PC-9 (cell line): ENCODE data around the gene NF1. TPM values are rescaled to one million over a fixed set of nuclear protein-coding genes. Genes with fewer than 3 reads are reported as not detected.

Experiments used
- BruUV-seq: library from RNA; stranded (reverse); fragments of 400-500 nt; replicated peaks from 2 replicates; lab custom pipeline; 2021; lab: Mats Ljungman, UMichigan
- CTCF ChIA-PET: fragments of 300-600 bp; sonication (Branson Sonifier 250); formaldehyde crosslinking; loops from one replicate; lab custom pipeline; 2022; ENCODE audit warnings: antibody characterized with exemption; lab: Charles Lee
- POLR2A ChIA-PET: fragments of 300-600 bp; sonication (Branson Sonifier 250); formaldehyde crosslinking; loops from one replicate; lab custom pipeline; 2022; ENCODE audit warnings: antibody characterized with exemption; ENCODE audit not compliant: unreplicated experiment; lab: Charles Lee
- DNase-seq, 2 experiments: peaks; one replicate each; pipeline versions ENCODE4 v3.0.0 to v3.0.0-alpha.2; 2015 to 2022; ENCODE audit warnings: mixed read lengths in 1 of 2
- H2AFZ ChIP-seq: fragments of 200-600 bp; sonication (generic); 2 replicates; pipeline ENCODE4 v1.8.1; 2017; ENCODE audit warnings: antibody characterized with exemption
- H3F3A ChIP-seq: fragments of 200-600 bp; sonication (generic); 2 replicates; pipeline ENCODE4 v1.8.1; 2017; ENCODE audit warnings: antibody characterized with exemption, mild to moderate bottlenecking, low read depth; ENCODE audit not compliant: insufficient read depth
- H3K27ac ChIP-seq: fragments of 200-600 bp; sonication (generic); 2 replicates; pipeline ENCODE4 v1.6.1; 2016; ENCODE audit warnings: mixed run types
- H3K27me3 ChIP-seq: fragments of 200-600 bp; sonication (generic); 2 replicates; pipeline ENCODE4 v1.6.1; 2016; ENCODE audit warnings: low read depth, mixed run types; ENCODE audit not compliant: insufficient read depth
- H3K36me3 ChIP-seq: fragments of 200-600 bp; sonication (generic); 2 replicates; pipeline ENCODE4 v1.6.1; 2016; ENCODE audit warnings: low read depth, mixed run types
- H3K4me1 ChIP-seq: fragments of 200-600 bp; sonication (generic); replicated peaks from 2 replicates; pipeline ENCODE4 v1.6.1; 2016; ENCODE audit warnings: mixed run types; ENCODE audit not compliant: insufficient read depth
- H3K4me2 ChIP-seq: fragments of 200-600 bp; sonication (generic); 2 replicates; pipeline ENCODE4 v1.6.1; 2017; ENCODE audit warnings: mixed run types
- H3K4me3 ChIP-seq: fragments of 200-600 bp; sonication (generic); 2 replicates; pipeline ENCODE4 v1.6.1; 2016; ENCODE audit warnings: mixed run types
- H3K79me2 ChIP-seq: fragments of 200-600 bp; sonication (generic); 2 replicates; pipeline ENCODE4 v1.6.1; 2017; ENCODE audit warnings: low read depth, mixed run types
- H3K9me2 ChIP-seq: fragments of 200-600 bp; sonication (generic); 2 replicates; pipeline ENCODE4 v1.8.1; 2017; ENCODE audit warnings: mild to moderate bottlenecking; ENCODE audit not compliant: insufficient read depth
- H3K9me3 ChIP-seq: fragments of 200-600 bp; sonication (generic); 2 replicates; pipeline ENCODE4 v1.8.1; 2016; ENCODE audit warnings: low read depth; ENCODE audit not compliant: insufficient read depth
- H4K20me1 ChIP-seq: fragments of 200-600 bp; sonication (generic); 2 replicates; pipeline ENCODE4 v1.8.1; 2017; ENCODE audit not compliant: insufficient read depth
- CTCF ChIP-seq: fragments of 200-600 bp; sonication (generic); conservative IDR thresholded peaks from 2 replicates; pipeline ENCODE4 v1.6.1; 2017; ENCODE audit warnings: mixed run types, antibody characterized with exemption, mild to moderate bottlenecking, moderate library complexity
- EZH2 ChIP-seq: fragments of 200-600 bp; sonication (generic); IDR thresholded peaks from 2 replicates; pipeline ENCODE4 v1.8.0; 2017; ENCODE audit warnings: antibody characterized with exemption, low read depth
- intact Hi-C: fragments of 100-400 bp; cut with micrococcal nuclease; formaldehyde crosslinking; loops from one replicate; pipeline ENCODE4 v1.10.0; 2022; ENCODE audit not compliant: unreplicated experiment
- total RNA-seq: library from RNA; stranded (reverse); gene quantifications from 2 replicates; pipeline ENCODE4 v1.2.3, GENCODE V29; 2021

Gene NF1
- total RNA-seq, 1 experiment from 2014 or later, result 61.0 TPM

GRCh38 chr17:31414550-31414918 is 319.8 kb downstream of the NF1 start:
- Histone ChIP-seq H3K4me2 (no peak overlapping the region), H3K4me1 (no peaks in the 10 kb centered on the region), H3K27me3 (peaks cover 25% of the 10 kb centered on the region), H2AFZ (no peak overlapping the region), H3K4me3 (no peak overlapping the region), H3K27ac (no peak overlapping the region), H3K79me2 (no peaks in the 10 kb centered on the region), H3K9me2 (no peaks in the 10 kb centered on the region), H3F3A (no peaks in the 10 kb centered on the region), H3K36me3 (no peaks in the 10 kb centered on the region), H4K20me1 (no peaks in the 10 kb centered on the region), H3K9me3 (no peaks in the 10 kb centered on the region)
- BruUV-seq, result no TSS peak
- CTCF ChIA-PET, result no interaction called here
- DNase-seq, result no peak
- intact Hi-C loops, result no loop called here
- TF ChIP-seq CTCF, result no peak
- no peak for TF ChIP-seq EZH2
- POLR2A ChIA-PET, result no interaction called here

GRCh38 chr17:31415004-31415454 is 320.3 kb downstream of the NF1 start:
- Histone ChIP-seq H3K27me3 (peaks cover 25% of the 10 kb centered on the region), H3K4me2 (no peak overlapping the region), H3K79me2 (no peaks in the 10 kb centered on the region), H3K36me3 (no peaks in the 10 kb centered on the region), H3K9me2 (no peaks in the 10 kb centered on the region), H3F3A (no peaks in the 10 kb centered on the region), H3K4me3 (no peak overlapping the region), H3K27ac (no peak overlapping the region), H4K20me1 (no peaks in the 10 kb centered on the region), H3K4me1 (no peaks in the 10 kb centered on the region), H2AFZ (no peak overlapping the region), H3K9me3 (no peaks in the 10 kb centered on the region)
- POLR2A ChIA-PET, result no interaction called here
- CTCF ChIA-PET, result no interaction called here
- no peak for DNase-seq
- no TSS peak for BruUV-seq
- intact Hi-C loops, result no loop called here
- TF ChIP-seq CTCF (no peak), EZH2 (no peak)

GRCh38 chr17:31415640-31416502 is 321.1 kb downstream of the NF1 start:
- POLR2A ChIA-PET, result no interaction called here
- no peaks in the 10 kb centered on the region for H3K4me1 ChIP-seq
- no peaks in the 10 kb centered on the region for H4K20me1 ChIP-seq
- DNase-seq, result no peak
- H3K9me2 ChIP-seq, result no peaks in the 10 kb centered on the region
- no peaks in the 10 kb centered on the region for H3F3A ChIP-seq
- no peak overlapping the region for H3K4me2 ChIP-seq
- no peak overlapping the region for H3K4me3 ChIP-seq
- H3K27me3 ChIP-seq, result peaks cover 25% of the 10 kb centered on the region
- intact Hi-C loops, result no loop called here
- H3K36me3 ChIP-seq, result no peaks in the 10 kb centered on the region
- CTCF ChIA-PET, result no interaction called here
- no peak overlapping the region for H2AFZ ChIP-seq
- no peaks in the 10 kb centered on the region for H3K79me2 ChIP-seq
- H3K27ac ChIP-seq, result no peak overlapping the region
- TF ChIP-seq CTCF (no peak), EZH2 (no peak)
- no peaks in the 10 kb centered on the region for H3K9me3 ChIP-seq
- BruUV-seq, result no TSS peak
